ENCODE results near the gene MUC2.

Gene MUC2

GRCh38 chr11:1074244-1075221 is at the start of gene MUC2:
TSS of gene MUC2 (plus strand) at chr11:1074874.
- DNase-seq, result no peak

- DNase-seq, result no peak
These were observed 49.1 kb upstream of the MUC2 start for GRCh38 chr11:1025410-1026162.

- DNase-seq, result no peak
These were observed 48.6 kb upstream of the MUC2 start for GRCh38 chr11:1026163-1026450.

GRCh38 chr11:1026641-1027482 is 47.8 kb upstream of the MUC2 start:
- no peak for DNase-seq

GRCh38 chr11:1027483-1028290 is 47.0 kb upstream of the MUC2 start:
- DNase-seq, result no peak

- DNase-seq, result no peak
These were observed 46.5 kb upstream of the MUC2 start for GRCh38 chr11:1028291-1028540.

GRCh38 chr11:1028616-1029015 is 46.1 kb upstream of the MUC2 start:
- no peak for DNase-seq

GRCh38 chr11:1029051-1029450 is 45.6 kb upstream of the MUC2 start:
- DNase-seq, result no peak

- no peak for DNase-seq
These were observed 45.0 kb upstream of the MUC2 start for GRCh38 chr11:1029654-1030053.

GRCh38 chr11:1030086-1030485 is 44.6 kb upstream of the MUC2 start:
- no peak for DNase-seq

GRCh38 chr11:1030556-1030955 is 44.1 kb upstream of the MUC2 start:
- no peak for DNase-seq

- DNase-seq, result no peak
These were observed 43.4 kb upstream of the MUC2 start for GRCh38 chr11:1031121-1031899.

- no peak for DNase-seq
These were observed 42.3 kb upstream of the MUC2 start for GRCh38 chr11:1032310-1032891.

GRCh38 chr11:1033016-1033798 is 41.5 kb upstream of the MUC2 start:
- no peak for DNase-seq

GRCh38 chr11:1034001-1034400 is 40.7 kb upstream of the MUC2 start:
- no peak for DNase-seq

GRCh38 chr11:1034456-1035295 is 40.0 kb upstream of the MUC2 start:
- DNase-seq, result no peak

GRCh38 chr11:1035577-1036283 is 38.9 kb upstream of the MUC2 start:
- no peak for DNase-seq

- no peak for DNase-seq
These were observed 38.3 kb upstream of the MUC2 start, which contains the start of gene MUC6 for GRCh38 chr11:1036303-1036923. TSS of gene MUC6 (minus strand) at chr11:1036718. CDS start at chr11:1036655, 63 bp downstream.
